Measurements from ENCODE around the gene ROBO1. TPM values are rescaled to one million over a fixed set of nuclear protein-coding genes. Genes with fewer than 3 reads are reported as not detected.

ROBO1 gene
- total and polyA plus RNA-seq, 2 of the 8 experiments (the other 6 are each of a cell fraction or from before 2014, with no cell fraction given), result 51.4 to 91.0 TPM

- H3K9me3 ChIP-seq (ENCODE audit: insufficient read depth in 2 of 2, low read depth in 1 of 2, low read length in 1 of 2), result peaks cover 4 to 5% of the 10 kb centered on the region in 2 experiments; a peak in 2 of 4 replicates
- H3K4ac ChIP-seq (replicated peaks; ENCODE audit: insufficient read length, low read depth, low read length), result no peak overlapping the region
- H4K5ac ChIP-seq (ENCODE audit: insufficient read length, low read depth, low read length), result no peak overlapping the region
- no peak overlapping the region for H3K4me3 ChIP-seq (ENCODE audit: extremely low read depth in 1 of 4, insufficient read depth in 2 of 4, low read depth in 3 of 4, low read length in 4 of 4)
- H2BK20ac ChIP-seq (ENCODE audit: low read length), result no peak overlapping the region
- H4K20me1 ChIP-seq (replicated peaks in 1 of 2; ENCODE audit: control insufficient read depth in 1 of 2, insufficient read depth in 2 of 2, low read length in 2 of 2), result no peaks in the 10 kb centered on the region
- FAIRE-seq, result no peak
- H3K79me1 ChIP-seq (ENCODE audit: low read depth, low read length), result no peaks in the 10 kb centered on the region
- no peak overlapping the region for H3K56ac ChIP-seq (replicated peaks; ENCODE audit: insufficient read length, low read depth, low read length)
- WGBS, 2 experiments (ENCODE audit: extremely low coverage in 1 of 2, insufficient coverage in 1 of 2, insufficient read length in 1 of 2, insufficient replicate concordance in 2 of 2, low coverage in 1 of 2, low lambda C conversion rate in 2 of 2, missing lambda C conversion rate in 1 of 2), result 90% methylated on average over 3 of the region's 3 CpGs; no CpG with 5 or more reads in 1 of the 2 experiments
- H3K23me2 ChIP-seq (ENCODE audit: low read depth, low read length), result no peaks in the 10 kb centered on the region; the same call in 1 of the 2 replicates
- no peak overlapping the region for H3K4me2 ChIP-seq (ENCODE audit: insufficient read depth in 1 of 2, low read depth in 2 of 2, low read length in 2 of 2)
- H2BK12ac ChIP-seq (ENCODE audit: low read depth, low read length), result no peak overlapping the region
- 0 out of 8 replicates have a peak, but pooled peaks cover 0 to under 1% (median 0%) of the 10 kb centered on the region in 4 experiments for H3K36me3 ChIP-seq (ENCODE audit: control insufficient read depth in 2 of 4, insufficient read depth in 4 of 4, low read length in 3 of 4)
- no peak overlapping the region for H3K18ac ChIP-seq (ENCODE audit: extremely low read depth, low read length)
- CTCF ChIA-PET (ENCODE audit: partially characterized antibody), result interaction anchor here (1.3 kb wide), 1 partner anchor 12 kb away, joined by 3 read pairs; no protein-coding TSS in a partner anchor
- H4K8ac ChIP-seq (ENCODE audit: extremely low read depth, insufficient read depth, low read length), result no peak overlapping the region
- H3K79me2 ChIP-seq (ENCODE audit: control insufficient read depth in 1 of 2, insufficient read depth in 2 of 2, low read length in 2 of 2), result no peaks in the 10 kb centered on the region
- H3K4me1 ChIP-seq (replicated peaks in 1 of 4; ENCODE audit: control insufficient read depth in 3 of 4, insufficient read depth in 4 of 4, low read length in 3 of 4), result no peaks in the 10 kb centered on the region
- no peaks in the 10 kb centered on the region for H3K27me3 ChIP-seq (replicated peaks in 1 of 4; ENCODE audit: control insufficient read depth in 3 of 4, extremely low read depth in 1 of 4, insufficient read depth in 3 of 4, low read length in 3 of 4)
- POLR2A ChIA-PET (ENCODE audit: partially characterized antibody), result no interaction called here
- H2BK15ac ChIP-seq (ENCODE audit: low read length), result no peak overlapping the region
- H3K9ac ChIP-seq (replicated peaks in 1 of 4; ENCODE audit: extremely low read depth in 1 of 4, low read depth in 3 of 4, low read length in 3 of 4), result no peak overlapping the region
- no peak overlapping the region for H2BK120ac ChIP-seq (replicated peaks; ENCODE audit: low read depth, low read length)
- H3K27ac ChIP-seq (ENCODE audit: low read depth, low read length), result no peak overlapping the region
- TF ChIP-seq NANOG (IDR thresholded peaks at IDR 0.05; ENCODE audit: insufficient read depth, low read depth, low read length, poor library complexity, severe bottlenecking), result no peak
- TF ChIP-seq TAF7 (optimal IDR thresholded peaks at IDR 0.05; ENCODE audit: borderline replicate concordance, low read depth, low read length), result no peak
- TF ChIP-seq SP1 (IDR thresholded peaks at IDR 0.05; ENCODE audit: low read depth, low read length), result no peak
- no peak for TF ChIP-seq SIRT6 (IDR thresholded peaks at IDR 0.05; ENCODE audit: low read length)
- no peak for TF ChIP-seq POLR2AphosphoS5 (IDR thresholded peaks at IDR 0.05; ENCODE audit: low read depth, low read length)
- TF ChIP-seq CTCF (IDR thresholded peaks at IDR 0.05; ENCODE audit: control extremely low read depth in 1 of 3, insufficient read depth in 1 of 3, low read depth in 1 of 3, low read length in 3 of 3), result no peak
- TF ChIP-seq RBBP5 (IDR thresholded peaks at IDR 0.05; ENCODE audit: borderline replicate concordance, low read depth, low read length), result no peak
- no peak for TF ChIP-seq BRCA1 (IDR thresholded peaks at IDR 0.05; ENCODE audit: low read depth, low read length)
- no peak for TF ChIP-seq SRF (IDR thresholded peaks at IDR 0.05; ENCODE audit: low read depth, low read length)
- H3K23ac ChIP-seq (ENCODE audit: insufficient read length), result no peak overlapping the region
- H4K91ac ChIP-seq (replicated peaks; ENCODE audit: insufficient read length, low read length), result no peak overlapping the region
- H2AFZ ChIP-seq (ENCODE audit: low read length), result no peak overlapping the region
- no peak overlapping the region for H3K14ac ChIP-seq (ENCODE audit: insufficient read length)
- no peak for DNase-seq (ENCODE audit: low read depth in 1 of 2, low spot score in 2 of 2)
- no peak overlapping the region for H2BK5ac ChIP-seq (ENCODE audit: low read depth, low read length)
- no peak overlapping the region for H2AK5ac ChIP-seq (ENCODE audit: low read depth, low read length)
These were observed 710.0 kb downstream of the ROBO1 start for GRCh38 chr3:79057756-79058155.
